NCI-H526 treated with DMSO at 0.1 percent for 48 hours (cell line): ENCODE data around the gene ZNF256.
A peak's percentile ranks its signal among the peaks of the same experiment; 100 is the strongest.

Source experiments
- DNase-seq: peaks from one replicate; lab custom pipeline; 2025; lab: John Stamatoyannopoulos, UW

Gene ZNF256

DNA sequence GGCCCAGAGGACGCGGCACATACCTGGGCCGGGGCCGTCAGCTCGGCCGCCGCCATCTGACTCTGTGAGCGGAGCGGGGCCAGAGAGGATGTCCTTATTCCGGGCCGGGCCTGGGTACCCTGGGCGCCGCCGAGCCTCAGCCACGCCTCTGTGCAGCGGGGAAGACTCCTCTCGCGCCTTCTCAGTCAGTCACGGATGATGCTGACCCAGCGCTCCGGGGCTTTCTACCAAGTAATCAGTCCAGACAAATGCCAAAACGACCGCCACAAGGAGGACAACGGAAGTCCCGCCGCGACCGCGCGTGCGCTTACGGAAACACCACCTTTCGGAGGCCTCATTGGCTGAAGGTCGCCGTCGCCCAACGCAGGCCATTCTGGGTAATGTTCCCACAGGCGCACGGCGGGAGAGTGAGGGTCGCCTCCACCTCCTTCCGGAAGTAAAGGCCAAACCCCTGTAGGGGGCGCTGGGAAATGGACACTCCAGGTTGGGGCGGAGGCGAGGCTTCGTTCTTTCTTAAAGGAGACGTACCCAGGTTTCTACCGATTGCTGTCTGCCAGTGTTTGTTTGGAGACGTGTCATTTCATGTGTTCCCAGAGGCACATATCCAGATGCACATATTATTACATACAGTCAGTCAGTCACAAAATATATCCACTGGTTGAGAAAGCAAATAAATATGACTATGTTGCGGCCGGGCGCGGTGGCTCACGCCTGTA lies at the start of gene ZNF256:
Gene ZNF256, minus strand, starts transcription at position 288 of the 716 bp plus-strand sequence. Its CDS starts 232 bp downstream, at position 56.
- peak; percentile 96 for DNase-seq

DNA sequence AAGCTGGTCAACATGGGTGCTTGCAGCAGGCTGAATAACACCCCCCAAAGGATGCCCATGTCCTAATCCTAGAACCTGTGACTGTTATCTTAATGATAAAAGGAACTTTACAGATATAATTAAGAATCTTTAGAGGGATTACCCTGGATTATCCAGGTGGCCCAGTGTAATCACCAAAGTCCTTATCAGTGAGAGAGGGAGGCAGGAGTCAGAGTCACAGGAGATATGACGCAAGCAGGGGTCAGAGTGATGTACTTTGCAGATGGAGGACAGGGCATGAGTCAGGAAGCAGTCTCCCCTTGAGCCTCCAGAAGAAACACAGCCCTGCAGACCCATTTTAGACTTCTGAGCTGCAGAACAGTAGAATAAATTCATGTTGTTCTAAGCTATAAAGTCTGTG lies 45.3 kb upstream of the ZNF256 start:
- DNase-seq, result no peak

DNA sequence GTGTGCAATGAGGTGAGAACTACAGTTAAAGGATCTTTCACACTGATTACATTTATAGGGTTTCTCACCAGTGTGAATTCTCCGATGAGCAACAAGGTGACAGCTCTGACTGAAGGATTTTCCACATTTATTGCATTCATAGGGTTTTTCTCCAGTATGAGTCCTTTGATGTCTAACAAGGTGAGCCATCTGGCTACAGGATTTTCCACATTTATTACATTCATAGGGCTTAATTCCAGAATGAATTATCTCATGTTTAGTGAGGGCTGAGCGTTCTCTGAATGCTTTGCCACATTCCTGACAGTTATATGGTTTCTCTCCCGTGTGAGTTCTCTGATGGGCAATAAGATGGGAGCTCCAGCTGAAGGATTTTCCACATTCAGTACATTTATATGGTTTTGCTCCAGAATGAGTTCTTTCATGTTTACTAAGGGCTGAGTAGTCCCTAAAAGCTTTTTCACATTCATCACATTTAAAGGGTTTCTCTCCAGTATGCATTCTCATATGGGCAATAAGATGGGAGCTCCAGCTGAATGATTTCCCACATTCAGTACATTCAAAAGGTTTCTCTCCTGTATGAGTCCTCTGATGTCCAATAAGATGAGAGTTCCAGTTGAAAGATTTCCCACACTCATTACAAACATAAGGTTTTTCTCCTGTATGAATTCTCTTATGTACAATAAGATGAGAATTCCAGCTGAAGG lies 31.2 kb upstream of the ZNF256 start:
- no peak for DNase-seq

DNA sequence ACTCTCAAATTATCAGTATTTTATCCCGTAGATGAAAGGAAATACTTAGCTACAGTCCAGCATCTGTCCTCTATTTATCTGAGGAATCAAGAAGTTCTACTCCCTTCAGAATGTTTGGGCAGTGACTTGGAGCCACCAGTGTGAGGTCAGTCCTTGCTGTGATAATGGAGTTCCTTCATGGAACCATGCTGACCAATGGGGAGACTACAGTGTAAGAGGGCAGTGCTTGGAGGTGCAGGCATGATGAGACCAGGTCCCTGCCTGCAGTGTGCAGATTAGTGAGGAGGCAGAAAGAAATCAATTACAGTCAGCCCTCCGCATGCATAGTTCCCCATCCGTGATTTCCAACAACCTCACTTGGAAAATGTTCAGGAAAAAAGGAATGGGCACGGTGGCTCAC lies 26.9 kb upstream of the ZNF256 start, which contains the start of gene C19orf18:
Gene C19orf18, minus strand, starts transcription at position 101 of the 400 bp plus-strand sequence. CDS start 102 bp downstream, outside the sequence.
- DNase-seq, result no peak

DNA sequence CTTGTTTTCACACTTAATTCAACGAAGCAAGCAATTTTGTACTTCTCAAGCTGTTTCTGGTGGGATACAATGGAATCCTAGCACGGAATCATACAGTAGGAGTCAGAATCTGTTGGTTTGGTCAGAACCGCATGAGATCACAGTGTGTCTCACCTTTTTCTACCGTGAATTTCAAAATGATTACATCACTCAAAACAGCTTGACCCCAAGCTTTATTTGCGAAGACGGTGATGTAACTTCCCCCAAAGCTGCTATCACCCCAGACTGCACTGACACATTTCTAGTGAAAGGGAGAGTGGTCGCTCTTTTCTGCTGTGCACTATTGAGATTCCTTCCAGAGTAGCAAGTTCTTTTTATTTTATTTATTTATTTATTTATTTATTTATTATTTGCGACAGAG lies 17.3 kb upstream of the ZNF256 start:
- DNase-seq, result no peak

DNA sequence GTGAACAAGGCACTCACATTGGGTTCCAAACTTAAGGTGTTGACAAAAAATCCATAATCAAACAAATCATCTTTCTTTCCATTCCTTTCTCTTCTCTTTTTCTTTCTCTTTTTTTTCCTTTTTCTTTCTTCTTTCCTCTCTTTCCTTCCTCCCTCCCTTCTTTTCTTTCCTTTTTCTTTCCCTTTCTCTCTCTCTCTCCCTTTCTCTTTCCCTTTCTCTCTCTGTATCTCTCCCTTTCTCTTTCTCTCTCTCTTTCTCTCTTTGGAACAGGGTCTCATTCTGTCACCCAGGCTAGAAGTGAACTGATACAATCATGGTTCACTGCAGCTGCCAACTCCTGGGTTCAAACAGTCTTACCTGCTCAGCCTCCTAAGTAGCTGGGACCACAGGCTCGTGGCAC lies 14.3 kb upstream of the ZNF256 start:
- DNase-seq, result no peak

DNA sequence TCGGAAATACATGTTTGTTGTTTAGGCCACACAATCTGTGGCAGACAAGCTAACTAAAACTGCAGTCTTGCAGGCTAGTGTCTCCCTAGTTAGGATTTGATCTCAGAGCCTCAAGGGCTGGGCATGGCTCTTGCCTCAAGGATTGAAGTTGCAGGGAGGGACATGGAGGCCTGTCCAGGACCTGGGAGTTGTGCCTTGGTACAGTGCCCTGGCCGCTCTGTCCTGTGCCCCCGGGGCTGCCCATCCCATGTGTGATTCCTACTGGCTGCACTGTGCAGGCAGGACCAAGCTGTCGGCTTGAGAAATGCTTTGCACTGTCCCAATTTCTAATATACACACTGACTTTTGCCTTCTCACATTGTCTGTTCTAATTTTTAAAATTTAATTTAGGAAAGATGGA lies 7.5 kb upstream of the ZNF256 start:
- DNase-seq, result no peak

DNA sequence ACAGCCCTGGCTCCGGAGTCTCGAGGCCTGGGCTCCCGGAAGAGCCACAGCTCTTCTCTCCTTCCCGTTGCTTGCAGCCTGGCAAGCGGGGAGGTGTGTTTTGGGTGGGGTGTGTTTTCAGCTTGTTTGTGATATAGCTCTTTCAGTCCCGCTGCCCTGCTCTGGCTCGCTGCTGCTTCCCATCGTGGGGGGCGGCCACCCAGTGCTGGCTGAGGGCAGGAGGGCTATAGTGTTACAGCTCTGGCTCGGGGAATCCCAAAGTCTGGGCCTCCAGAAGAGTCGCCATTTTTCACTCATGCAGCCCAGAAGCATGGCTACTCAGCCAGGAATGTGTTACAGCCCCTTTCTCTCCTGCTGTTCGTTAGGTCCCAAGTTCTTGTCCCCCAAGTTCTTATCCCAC lies 2.2 kb upstream of the ZNF256 start:
- DNase-seq, result no peak

DNA sequence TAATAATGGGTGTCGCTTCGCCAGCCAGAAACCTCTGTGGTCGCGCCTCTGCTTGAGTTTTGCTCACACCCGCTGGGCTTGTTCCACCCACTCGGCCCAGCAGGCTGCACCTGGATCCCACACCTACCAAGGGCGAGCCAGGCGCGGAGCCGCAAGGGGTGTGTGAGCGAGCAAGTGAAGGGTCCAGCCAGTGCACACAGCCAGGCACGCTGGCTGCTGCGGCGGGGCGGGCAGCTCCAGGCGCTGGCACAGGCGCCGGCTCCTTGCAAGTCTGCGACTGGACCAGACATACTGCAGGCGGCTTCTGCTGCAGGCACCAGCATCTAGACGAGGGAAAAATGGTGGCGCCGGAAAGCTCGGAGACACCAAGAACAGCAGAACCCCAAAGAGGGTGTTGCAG lies 1.8 kb upstream of the ZNF256 start:
- no peak for DNase-seq

DNA sequence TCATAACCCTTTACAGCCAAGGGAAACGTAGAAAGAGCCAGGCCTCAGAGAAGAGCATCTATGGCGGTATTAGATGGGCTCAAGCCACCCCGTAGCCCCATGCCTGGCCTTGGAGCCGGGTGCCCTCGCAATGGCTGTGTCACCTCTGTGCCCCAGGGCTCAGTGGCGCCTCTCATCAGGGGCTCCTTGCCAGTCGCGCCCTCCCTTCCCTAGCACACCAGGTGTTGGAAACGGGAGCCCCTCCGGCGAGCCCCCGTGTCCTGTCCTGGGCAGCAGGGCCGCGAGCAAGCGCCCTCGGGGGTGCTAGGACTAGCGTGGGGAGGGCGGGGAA lies 453 bp downstream of the ZNF256 start:
- no peak for DNase-seq

DNA sequence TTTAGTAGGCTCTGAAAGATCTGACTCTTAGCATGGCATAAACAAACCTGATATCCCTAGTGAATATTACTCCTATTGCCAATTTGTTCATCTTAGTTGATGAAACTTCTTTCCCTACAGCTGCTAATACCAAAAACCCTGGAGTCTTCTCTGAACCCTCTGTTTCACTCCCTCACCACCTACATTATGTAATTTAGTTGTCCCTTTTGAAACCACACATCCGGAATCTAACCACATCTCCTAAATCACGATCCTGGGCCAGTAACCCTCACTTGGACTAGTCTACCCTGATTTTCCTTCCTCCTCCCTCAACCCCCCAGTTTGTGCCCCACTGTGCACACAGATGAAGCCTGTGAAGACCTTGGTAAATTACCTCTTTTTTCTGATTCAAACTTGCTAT lies 1.2 kb downstream of the ZNF256 start:
- no peak for DNase-seq

DNA sequence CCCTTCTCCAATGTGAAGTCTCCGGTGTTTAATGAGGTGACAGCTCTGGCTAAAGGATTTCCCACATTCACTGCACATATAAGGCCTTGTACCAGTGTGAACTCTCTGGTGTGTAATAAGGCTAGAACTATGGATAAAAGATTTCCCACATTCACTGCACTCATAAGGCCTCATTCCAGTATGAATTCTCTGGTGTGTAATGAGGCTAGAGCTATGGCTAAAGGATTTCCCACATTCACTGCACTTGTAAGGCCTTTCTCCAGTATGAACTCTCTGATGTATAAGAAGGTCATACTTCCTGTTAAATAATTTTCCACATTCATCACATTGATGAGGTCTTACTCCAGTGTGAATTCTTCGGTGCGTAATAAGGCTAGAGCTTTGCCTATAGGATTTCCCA lies 5.9 kb downstream of the ZNF256 start:
- no peak for DNase-seq

DNA sequence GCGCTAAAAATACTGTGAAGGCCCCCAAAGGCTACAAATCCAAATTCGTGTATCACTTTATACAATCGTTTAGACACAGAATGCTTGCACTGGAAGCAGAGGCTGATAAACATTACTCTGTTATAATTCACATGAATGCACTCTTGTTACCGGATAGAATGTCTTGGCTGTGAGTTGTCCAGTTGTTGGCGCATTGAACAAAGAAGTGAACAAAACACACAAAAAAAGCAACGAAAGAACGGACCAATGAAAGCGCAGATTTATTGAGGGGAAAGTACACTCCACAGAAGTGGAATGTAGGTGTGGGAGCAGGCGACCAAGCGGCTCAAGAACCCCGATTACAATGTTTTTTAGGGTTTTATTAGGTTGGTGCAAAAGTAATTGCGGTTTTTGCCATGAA lies 11.8 kb downstream of the ZNF256 start:
- no peak for DNase-seq

DNA sequence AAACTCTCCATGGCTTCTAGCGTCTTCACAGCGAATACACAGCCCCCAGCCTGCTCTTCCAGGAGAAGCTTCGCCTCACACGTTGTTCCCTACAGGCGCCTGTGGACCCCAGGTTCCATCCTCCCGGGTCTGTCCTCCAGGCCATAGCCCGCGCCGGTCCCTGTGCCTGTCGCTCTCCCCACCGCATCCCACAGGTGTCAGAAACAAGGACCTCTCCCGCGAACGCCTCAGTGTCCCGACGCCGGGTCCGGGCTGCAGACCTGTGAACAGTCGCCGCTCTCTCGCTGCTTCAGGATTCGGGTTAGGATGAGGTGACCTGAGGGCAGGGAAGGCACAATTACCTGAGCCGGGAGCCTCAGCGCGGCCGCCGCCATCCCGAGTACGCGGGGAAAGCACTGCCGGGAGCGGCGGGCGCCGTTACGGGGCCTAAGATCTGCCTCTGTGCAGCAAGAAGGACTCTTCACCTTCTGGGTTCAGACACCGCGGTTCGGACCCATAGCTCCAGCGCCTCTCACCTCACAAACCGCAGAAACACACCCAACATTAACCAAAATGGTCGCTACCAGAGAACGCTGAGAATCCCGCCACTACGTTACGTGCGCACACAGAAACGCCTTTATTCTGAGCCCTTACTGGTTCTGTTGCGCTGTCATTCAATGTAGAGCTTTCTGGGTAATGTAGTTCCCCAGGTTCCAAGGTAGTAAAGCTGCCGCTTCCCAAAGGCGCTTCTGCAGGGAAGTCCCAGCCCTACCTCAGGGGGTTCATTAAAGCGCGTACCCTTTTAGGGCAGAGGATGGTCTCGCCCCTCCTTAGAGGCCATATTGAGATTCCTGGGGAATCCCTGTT lies 12.5 kb downstream of the ZNF256 start, which contains the start of gene ZNF418:
Gene ZNF418, minus strand, starts transcription at position 583 of the 846 bp plus-strand sequence. CDS start 1,580 bp downstream, outside the sequence.
- no peak for DNase-seq

DNA sequence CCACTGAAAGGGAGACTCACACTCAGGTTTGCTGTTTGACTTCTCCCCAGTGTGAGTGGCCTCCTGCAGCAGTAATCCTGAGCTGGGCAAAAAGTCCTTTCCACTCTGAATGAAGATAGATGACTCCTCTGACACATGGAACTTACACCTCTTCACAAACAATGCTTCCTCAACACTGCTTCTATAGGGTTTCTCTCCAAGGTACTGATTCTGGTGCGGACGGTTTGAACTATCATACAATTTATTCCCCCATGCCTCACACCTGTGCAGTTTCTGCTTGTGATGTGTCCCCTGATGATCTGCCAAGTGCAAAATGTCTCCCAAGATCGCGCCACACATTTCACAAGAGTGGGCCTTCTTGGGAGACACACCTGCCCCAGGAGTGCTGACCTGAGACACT lies 19.9 kb downstream of the ZNF256 start:
- DNase-seq, result no peak

DNA sequence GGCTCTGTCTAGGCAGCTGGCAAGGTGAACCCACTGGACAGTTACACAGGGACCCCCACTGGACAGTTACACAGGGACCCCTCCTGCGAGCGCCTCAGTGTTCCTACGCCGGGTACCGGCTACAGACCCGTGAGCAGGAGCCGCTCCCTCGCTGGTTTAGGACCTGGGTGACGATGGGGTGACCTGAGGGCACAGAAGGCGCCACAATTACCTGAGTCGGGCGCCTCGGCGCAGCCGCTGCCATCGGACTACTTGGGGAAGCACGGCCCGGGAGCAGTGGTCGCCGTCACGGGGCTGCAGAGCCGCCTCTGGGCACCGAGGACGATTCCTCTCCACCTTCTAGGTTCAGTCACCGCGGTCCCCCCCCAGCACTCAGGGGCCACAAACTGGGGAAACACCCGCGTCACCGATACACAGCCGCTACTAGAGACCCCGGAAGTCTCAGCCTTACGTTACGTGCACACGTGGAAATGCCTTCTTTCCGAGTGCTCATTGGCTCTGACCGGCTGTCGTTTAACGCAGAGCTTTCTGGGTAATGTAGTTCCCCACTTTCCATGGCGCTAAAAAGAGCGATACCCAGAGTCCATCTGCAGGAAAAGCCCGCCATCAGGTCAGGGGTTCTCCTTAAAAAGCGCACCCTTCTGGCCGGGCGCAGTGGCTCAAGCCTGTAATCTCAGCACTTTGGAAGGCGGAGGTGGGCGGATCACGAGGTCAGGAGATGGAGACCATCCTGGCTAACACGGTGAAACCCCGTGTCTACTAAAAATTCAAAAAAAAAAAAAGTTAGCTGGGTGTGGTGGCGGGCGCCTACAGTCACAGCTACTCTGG lies 31.1 kb downstream of the ZNF256 start, which contains the start of gene ZNF417:
Gene ZNF417, minus strand, starts transcription at position 425 of the 828 bp plus-strand sequence. Its CDS starts 181 bp downstream, at position 244.
- peak; percentile 94 for DNase-seq

DNA sequence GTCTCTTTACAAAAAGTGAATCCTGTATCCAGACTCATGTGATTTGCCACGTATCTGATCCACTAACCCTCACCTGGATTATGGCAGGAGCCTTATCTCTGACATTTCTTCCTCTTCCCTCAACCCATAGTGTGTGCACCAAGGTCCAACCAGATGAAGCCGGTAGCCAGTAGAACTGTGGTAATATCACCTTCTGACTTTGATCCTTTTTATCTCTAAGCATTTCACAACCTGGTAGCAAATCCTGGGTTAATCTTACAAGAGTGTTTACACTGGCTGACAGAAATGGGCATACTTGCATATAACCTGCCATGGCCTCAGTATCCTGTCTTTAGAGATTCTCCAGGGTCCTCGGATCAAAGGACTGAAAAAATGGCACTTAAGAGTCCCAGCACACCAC lies 33.0 kb downstream of the ZNF256 start:
- no peak for DNase-seq

DNA sequence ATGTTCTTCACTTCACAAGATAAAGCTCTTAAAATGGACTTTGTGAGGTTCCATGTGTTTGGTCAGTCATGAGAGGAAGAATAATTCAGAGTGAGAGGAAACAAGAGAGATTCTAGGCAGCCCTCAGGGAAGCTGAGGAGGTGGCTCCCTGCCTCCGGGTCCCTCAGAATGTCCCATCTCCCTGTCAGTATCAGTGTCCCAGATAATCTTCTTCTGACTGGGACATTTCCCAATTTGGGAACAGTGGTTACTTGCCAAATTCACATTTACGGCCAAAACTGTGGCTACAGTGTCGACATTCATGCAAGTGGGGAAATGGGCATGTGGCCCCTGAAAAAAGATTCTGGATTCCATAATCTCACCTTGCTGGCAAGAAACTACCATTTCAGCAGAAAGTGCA lies 40.1 kb downstream of the ZNF256 start:
- DNase-seq, result no peak

DNA sequence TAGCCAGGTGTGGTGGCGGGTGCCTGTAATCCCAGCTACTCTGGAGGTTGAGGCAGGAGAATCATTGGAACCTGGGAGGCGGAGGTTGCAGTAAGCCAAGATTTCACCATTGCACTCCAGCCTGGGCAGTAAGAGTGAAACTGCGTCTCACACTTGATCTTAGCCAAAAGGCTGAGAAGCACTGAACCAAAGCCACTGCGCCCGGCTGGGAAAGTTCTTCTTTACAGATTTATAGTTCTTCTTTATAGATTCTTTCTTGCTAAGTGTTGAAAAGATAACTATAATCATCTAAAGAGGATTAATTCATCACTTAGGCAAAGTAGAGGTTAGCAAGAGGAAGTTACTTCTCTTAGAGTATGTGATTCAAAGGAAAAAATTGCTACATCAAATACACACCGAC lies 42.2 kb downstream of the ZNF256 start:
- DNase-seq, result no peak

DNA sequence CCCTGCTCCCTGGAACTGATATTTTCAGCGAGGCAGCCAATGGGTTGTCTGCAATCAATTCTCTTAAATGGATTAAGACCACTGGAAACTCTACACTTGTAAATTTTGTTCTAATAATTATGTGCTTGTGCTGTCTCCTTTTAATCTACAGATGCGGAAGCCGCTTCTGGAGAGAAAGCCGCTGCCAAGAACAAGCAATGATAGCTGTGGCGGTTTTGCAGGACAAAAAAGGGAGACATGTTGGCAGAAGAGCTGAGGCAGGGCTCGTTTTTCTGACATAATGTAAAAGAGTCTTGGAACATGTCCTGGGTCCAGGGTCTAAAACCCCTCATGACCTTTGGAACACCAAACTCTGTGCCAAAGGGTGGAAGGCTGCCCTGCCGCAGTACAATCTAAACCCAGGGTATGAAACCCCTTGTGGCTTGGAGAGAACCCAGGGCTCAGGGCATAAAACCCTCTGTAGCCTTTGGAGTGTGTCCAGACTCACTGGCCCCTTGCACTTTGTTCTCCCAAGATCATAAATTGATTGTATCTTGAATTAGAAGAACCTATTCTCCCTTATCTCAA lies 43.8 kb downstream of the ZNF256 start:
- no peak for DNase-seq

DNA sequence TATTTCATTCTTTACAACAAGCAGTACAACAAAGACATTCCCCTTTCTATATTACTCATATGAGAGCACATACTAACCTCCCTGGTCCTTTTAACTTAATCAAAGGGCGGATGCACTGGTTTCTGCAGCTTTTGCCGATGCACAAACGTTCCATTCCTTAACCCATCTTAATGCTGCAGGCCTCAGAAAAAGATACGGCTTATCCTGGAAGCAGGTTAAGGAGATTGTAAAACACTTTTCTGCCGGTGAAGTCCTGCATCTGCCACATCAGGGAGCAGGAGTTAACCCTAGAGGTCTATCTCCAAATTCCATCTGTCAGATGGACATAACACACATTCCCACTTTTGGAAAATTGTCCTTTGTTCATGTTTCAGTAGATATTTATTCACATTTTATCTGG lies 47.2 kb downstream of the ZNF256 start:
- DNase-seq, result no peak
